IMR-90 (cell line): Measurements from ENCODE around the gene KCNAB1. TPM values are rescaled to one million over a fixed set of nuclear protein-coding genes. Genes with fewer than 3 reads are reported as not detected.

ENCODE experiments used
- ATAC-seq: fragments of 200-7000 bp; cut with Tn5 transposase; 2 replicates; pipeline ENCODE4 v1.9.1; 2020; ENCODE audit warnings: low read depth, mild to moderate bottlenecking, moderate library complexity
- BruUV-seq: library from RNA; stranded (reverse); fragments of 400-500 nt; replicated peaks from 2 replicates; lab custom pipeline; 2021; lab: Mats Ljungman, UMichigan
- CTCF ChIA-PET: fragments of 300-600 bp; formaldehyde crosslinking; extraction: SDS; loops from one replicate; lab custom pipeline; 2021; ENCODE audit warnings: antibody characterized with exemption; lab: Yijun Ruan, JAX
- POLR2A ChIA-PET: fragments of 300-600 bp; sonication (Branson Sonifier 250); formaldehyde crosslinking; loops from one replicate; lab custom pipeline; 2022; ENCODE audit warnings: antibody characterized with exemption; ENCODE audit not compliant: unreplicated experiment; lab: Charles Lee
- DNase-seq: peaks from one replicate; pipeline ENCODE4 v3.0.0; 2013
- H2AFZ ChIP-seq: replicated peaks from 2 replicates; pipeline ENCODE3; 2013; ENCODE audit warnings: low read length, mild to moderate bottlenecking; ENCODE audit not compliant: poor library complexity
- H2AK5ac ChIP-seq: 2 replicates; pipeline ENCODE4 v1.6.1; 2013; ENCODE audit warnings: low read depth, low read length, inconsistent platforms
- H2AK9ac ChIP-seq: replicated peaks from 2 replicates; pipeline ENCODE3; 2013; ENCODE audit warnings: mild to moderate bottlenecking, low read depth, low read length, moderate library complexity; ENCODE audit not compliant: poor library complexity
- H2BK120ac ChIP-seq: 2 replicates; pipeline ENCODE4 v1.6.1; 2013; ENCODE audit warnings: low read depth, low read length, inconsistent platforms
- H2BK15ac ChIP-seq: 3 replicates; pipeline ENCODE4 v1.6.1; 2013; ENCODE audit warnings: low read depth, low read length, inconsistent platforms
- H2BK20ac ChIP-seq: 2 replicates; pipeline ENCODE4 v1.6.1; 2013; ENCODE audit warnings: low read depth, mild to moderate bottlenecking, inconsistent platforms, low read length, moderate library complexity
- H2BK5ac ChIP-seq: 2 replicates; pipeline ENCODE4 v1.6.1; 2013; ENCODE audit warnings: mild to moderate bottlenecking, low read depth, low read length, inconsistent platforms; ENCODE audit not compliant: poor library complexity, severe bottlenecking
- H3K14ac ChIP-seq: replicated peaks from 2 replicates; pipeline ENCODE4 v1.6.1; 2013; ENCODE audit warnings: low read depth, low read length, inconsistent platforms
- H3K18ac ChIP-seq: 2 replicates; pipeline ENCODE4 v1.6.1; 2013; ENCODE audit warnings: low read depth, low read length, control low read depth
- H3K23ac ChIP-seq: 2 replicates; pipeline ENCODE4 v1.6.1; 2013; ENCODE audit warnings: low read depth, low read length, inconsistent platforms
- H3K27ac ChIP-seq: 2 replicates; pipeline ENCODE4 v1.5.1; 2013; ENCODE audit warnings: mild to moderate bottlenecking, control low read depth, low read length; ENCODE audit not compliant: insufficient read depth
- H3K27me3 ChIP-seq: 2 replicates; pipeline ENCODE4 v1.6.1; 2013; ENCODE audit warnings: low read length; ENCODE audit not compliant: control insufficient read depth, insufficient read depth
- H3K36me3 ChIP-seq: 2 replicates; pipeline ENCODE4 v1.6.1; 2013; ENCODE audit warnings: low read length, mixed read lengths; ENCODE audit not compliant: control insufficient read depth, insufficient read depth
- H3K4ac ChIP-seq: 2 replicates; pipeline ENCODE4 v1.6.1; 2013; ENCODE audit warnings: low read depth, low read length, inconsistent platforms
- H3K4me1 ChIP-seq: 2 replicates; pipeline ENCODE4 v1.6.1; 2013; ENCODE audit warnings: low read length, mixed read lengths; ENCODE audit not compliant: control insufficient read depth, insufficient read depth
- H3K4me2 ChIP-seq: 2 replicates; pipeline ENCODE4 v1.6.1; 2013; ENCODE audit warnings: low read depth, mild to moderate bottlenecking, control low read depth, low read length, moderate library complexity
- H3K4me3 ChIP-seq: 2 replicates; pipeline ENCODE4 v1.5.1; 2013; ENCODE audit warnings: low read depth, mild to moderate bottlenecking, control low read depth, low read length, moderate library complexity; ENCODE audit not compliant: insufficient read depth
- H3K56ac ChIP-seq: 2 replicates; pipeline ENCODE4 v1.6.1; 2013; ENCODE audit warnings: low read length, inconsistent platforms; ENCODE audit not compliant: insufficient read depth; ENCODE audit errors: extremely low read depth
- H3K79me1 ChIP-seq, 2 experiments: 2 replicates each; pipeline ENCODE4 v1.6.1; 2013; ENCODE audit warnings: low read length in 2 of 2, inconsistent platforms in 1 of 2, low read depth in 1 of 2
- H3K9ac ChIP-seq: 2 replicates; pipeline ENCODE4 v1.6.1; 2013; ENCODE audit warnings: low read depth, low read length, control low read depth
- H3K9me1 ChIP-seq: 2 replicates; pipeline ENCODE4 v1.6.1; 2013; ENCODE audit warnings: low read length, inconsistent platforms; ENCODE audit not compliant: insufficient read depth
- H3K9me3 ChIP-seq: 2 replicates; pipeline ENCODE4 v1.6.1; 2013; ENCODE audit warnings: low read length; ENCODE audit not compliant: control insufficient read depth, insufficient read depth
- H4K20me1 ChIP-seq: 2 replicates; pipeline ENCODE4 v1.6.1; 2013; ENCODE audit warnings: low read length, inconsistent platforms; ENCODE audit not compliant: insufficient read depth
- H4K5ac ChIP-seq: 2 replicates; pipeline ENCODE4 v1.6.1; 2013; ENCODE audit warnings: mild to moderate bottlenecking, low read depth, low read length, control low read depth
- H4K8ac ChIP-seq, 2 experiments: 2 replicates each; pipeline ENCODE4 v1.6.1; 2013; ENCODE audit warnings: low read depth in 2 of 2, low read length in 2 of 2, control low read depth in 1 of 2, inconsistent platforms in 1 of 2
- H4K91ac ChIP-seq: 2 replicates; pipeline ENCODE4 v1.6.1; 2013; ENCODE audit warnings: low read depth, low read length, inconsistent platforms; ENCODE audit not compliant: insufficient read depth
- BHLHE40 ChIP-seq: fragments of 150-350 bp; IDR thresholded peaks from 2 replicates; pipeline ENCODE4 v1.6.1; 2016; ENCODE audit warnings: mild to moderate bottlenecking, low read depth, low read length
- CEBPB ChIP-seq: IDR thresholded peaks from 2 replicates; pipeline ENCODE4 v1.6.1; 2012; ENCODE audit warnings: low read depth, low read length, improper control_type of control experiment
- CHD1 ChIP-seq: IDR thresholded peaks from 2 replicates; pipeline ENCODE4 v1.6.1; 2012; ENCODE audit warnings: low read depth, low read length, improper control_type of control experiment
- FOS ChIP-seq: fragments of 150-350 bp; IDR thresholded peaks from 2 replicates; pipeline ENCODE4 v1.6.1; 2016; ENCODE audit warnings: low read depth, low read length
- MAZ ChIP-seq: IDR thresholded peaks from 2 replicates; pipeline ENCODE4 v1.6.1; 2012; ENCODE audit warnings: low read depth, mild to moderate bottlenecking, low read length, improper control_type of control experiment, moderate library complexity, borderline replicate concordance
- MXI1 ChIP-seq: IDR thresholded peaks from 2 replicates; pipeline ENCODE4 v1.6.1; 2012; ENCODE audit warnings: low read depth, mild to moderate bottlenecking, low read length, moderate library complexity, borderline replicate concordance
- NFE2L2 ChIP-seq: fragments of 150-350 bp; IDR thresholded peaks from 2 replicates; pipeline ENCODE4 v1.6.1; 2016; ENCODE audit warnings: low read depth, mild to moderate bottlenecking, low read length
- POLR2A ChIP-seq: IDR thresholded peaks from 2 replicates; pipeline ENCODE4 v1.6.1; 2012; ENCODE audit warnings: mild to moderate bottlenecking, low read depth, low read length
- RAD21 ChIP-seq: IDR thresholded peaks from 2 replicates; pipeline ENCODE4 v1.6.1; 2012; ENCODE audit warnings: low read length, improper control_type of control experiment
- RCOR1 ChIP-seq: IDR thresholded peaks from 2 replicates; pipeline ENCODE4 v1.6.1; 2012; ENCODE audit warnings: mild to moderate bottlenecking, low read length, improper control_type of control experiment; ENCODE audit not compliant: insufficient replicate concordance
- RFX5 ChIP-seq: IDR thresholded peaks from 2 replicates; pipeline ENCODE4 v1.8.0; 2012; ENCODE audit warnings: low read depth, mild to moderate bottlenecking, low read length, moderate library complexity
- WGBS, 2 experiments: methylation state at CpG; one replicate each; pipeline versions ENCODE4 v1.1.5 to v1.1.7; 2013; ENCODE audit warnings: missing lambda C conversion rate in 2 of 2; ENCODE audit not compliant: insufficient read length in 1 of 2; ENCODE audit errors: extremely low coverage in 2 of 2; 5-methylcytosine and 5-hydroxymethylcytosine counted together
- dilution Hi-C: fragments of 300-500 bp; cut with HindIII; formaldehyde crosslinking; loops from one replicate; pipeline ENCODE4 v1.14.3; 2018; ENCODE audit warnings: low sequenced_read_pairs; ENCODE audit not compliant: unreplicated experiment
- in situ Hi-C: fragments of 300-500 bp; cut with MboI; formaldehyde crosslinking; loops from 3 replicates; pipeline ENCODE4 v1.14.3; 2019; ENCODE audit warnings: low sequenced_read_pairs, inconsistent platforms, mixed read lengths
- intact Hi-C: fragments of 100-400 bp; cut with micrococcal nuclease; formaldehyde crosslinking; loops from 2 replicates; pipeline ENCODE4 v1.10.0; 2022
- polyA plus RNA-seq, 3 experiments: library from polyadenylated mRNA; depleted of rRNA; stranded (reverse); fragments of >200 nt; gene quantifications; 2 replicates each; pipeline ENCODE4 v1.2.3, GENCODE V29; 2012; ENCODE audit warnings: low replicate concordance in 1 of 3
- total RNA-seq: library from RNA; depleted of rRNA; stranded (reverse); fragments of >200 nt; gene quantifications from 2 replicates; pipeline ENCODE4 v1.2.3, GENCODE V29; 2012
- TF ChIP-seq, protein P1 (sequence below): fragments of 150-350 bp; IDR thresholded peaks from 2 replicates; pipeline ENCODE4 v1.6.1; 2016; ENCODE audit warnings: low read depth, mild to moderate bottlenecking, low read length, moderate library complexity, borderline replicate concordance
- TF ChIP-seq, protein P2 (sequence below): conservative IDR thresholded peaks from 2 replicates; pipeline ENCODE4 v1.5.1; 2012; ENCODE audit warnings: mild to moderate bottlenecking, low read depth, low read length, improper control_type of control experiment

The KCNAB1 gene
- total and polyA plus RNA-seq, 2 of the 4 experiments (the other 2 are of a cell fraction) = under 0.01 to 0.07 TPM

DNA sequence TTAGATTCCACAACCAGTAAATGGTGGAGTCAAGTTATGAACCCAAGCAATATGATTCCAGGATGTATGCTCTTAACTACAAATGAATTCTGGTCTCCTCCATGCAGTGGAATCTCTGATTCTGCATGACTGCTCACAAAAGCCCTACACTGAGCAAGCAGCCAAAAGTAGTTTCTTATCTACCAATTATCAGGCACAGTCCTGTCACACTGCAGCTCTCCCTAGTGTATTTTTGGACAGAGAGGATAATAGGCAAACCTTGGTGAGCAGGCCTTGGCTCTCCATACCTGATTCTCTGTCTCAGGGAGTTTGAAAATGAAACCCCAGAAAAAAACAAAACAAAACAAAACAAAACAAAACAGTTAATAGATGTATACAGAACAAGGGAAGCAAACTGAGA, 438.0 kb downstream of the KCNAB1 start (continued):
- TF ChIP-seq, protein P1, sequence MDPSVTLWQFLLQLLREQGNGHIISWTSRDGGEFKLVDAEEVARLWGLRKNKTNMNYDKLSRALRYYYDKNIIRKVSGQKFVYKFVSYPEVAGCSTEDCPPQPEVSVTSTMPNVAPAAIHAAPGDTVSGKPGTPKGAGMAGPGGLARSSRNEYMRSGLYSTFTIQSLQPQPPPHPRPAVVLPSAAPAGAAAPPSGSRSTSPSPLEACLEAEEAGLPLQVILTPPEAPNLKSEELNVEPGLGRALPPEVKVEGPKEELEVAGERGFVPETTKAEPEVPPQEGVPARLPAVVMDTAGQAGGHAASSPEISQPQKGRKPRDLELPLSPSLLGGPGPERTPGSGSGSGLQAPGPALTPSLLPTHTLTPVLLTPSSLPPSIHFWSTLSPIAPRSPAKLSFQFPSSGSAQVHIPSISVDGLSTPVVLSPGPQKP = no peak

DNA sequence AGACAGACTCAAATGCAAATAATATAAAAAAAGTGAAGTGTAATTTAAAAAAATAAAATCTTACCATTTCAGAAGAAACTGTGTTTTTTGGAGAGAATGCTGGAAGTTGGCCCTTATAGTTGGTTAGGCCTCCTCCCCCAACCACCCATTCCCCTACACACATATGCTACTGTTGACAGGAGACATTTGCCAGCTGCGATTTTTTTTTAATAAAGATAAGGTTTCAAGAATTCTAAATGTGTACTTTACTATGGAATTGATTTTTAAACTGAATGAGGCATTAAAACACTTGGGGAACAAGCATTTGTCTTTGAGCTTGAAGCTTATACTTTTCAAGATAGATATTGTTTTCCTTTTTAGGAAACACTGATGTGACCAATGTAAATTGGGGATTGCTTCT, 438.9 kb downstream of the KCNAB1 start:
- H3K23ac ChIP-seq = no peak overlapping the region
- H3K4ac ChIP-seq = no peak overlapping the region
- 0 out of 2 replicates have a peak, but pooled peaks cover 4% of the 10 kb centered on the region for H4K20me1 ChIP-seq
- no peak overlapping the region for H2AK5ac ChIP-seq
- DNase-seq (no peak), ATAC-seq (no peak)
- ChIA-PET CTCF (interaction anchor here (0.6 kb wide), 1 partner anchor 161 kb away, joined by 3 read pairs; no protein-coding TSS in a partner anchor), POLR2A (no interaction called here)
- no peak overlapping the region for H3K9ac ChIP-seq
- no TSS peak for BruUV-seq
- no peak overlapping the region for H3K14ac ChIP-seq
- no peak overlapping the region for H2AFZ ChIP-seq
- H4K8ac ChIP-seq = no peak overlapping the region
- H4K91ac ChIP-seq = no peak overlapping the region
- H3K27me3 ChIP-seq = 0 out of 2 replicates have a peak, but pooled peaks cover 2% of the 10 kb centered on the region
- no peak overlapping the region for H2BK120ac ChIP-seq
- no peak overlapping the region for H2BK5ac ChIP-seq
- no peak overlapping the region for H4K5ac ChIP-seq
- H3K9me1 ChIP-seq = no peaks in the 10 kb centered on the region
- in situ Hi-C loops = no loop called here
- H3K18ac ChIP-seq = no peak overlapping the region
- intact Hi-C loops = no loop called here
- no CpG with 5 or more reads among the region's 1 CpG for WGBS, 2 experiments
- H3K4me2 ChIP-seq = no peak overlapping the region
- H3K9me3 ChIP-seq = no peaks in the 10 kb centered on the region
- H3K79me1 ChIP-seq = peaks cover 0 to 4% of the 10 kb centered on the region in 2 experiments; a peak in 1 of 4 replicates
- H2BK20ac ChIP-seq = no peak overlapping the region
- no peak overlapping the region for H3K4me3 ChIP-seq
- H3K4me1 ChIP-seq = no peaks in the 10 kb centered on the region
- dilution Hi-C loops = no loop called here
- H3K36me3 ChIP-seq = no peaks in the 10 kb centered on the region
- no peak overlapping the region for H3K27ac ChIP-seq
- no peak overlapping the region for H2AK9ac ChIP-seq
- no peak overlapping the region for H2BK15ac ChIP-seq
- H3K56ac ChIP-seq = no peak overlapping the region
- TF ChIP-seq CHD1 (no peak), MAZ (no peak), RFX5 (no peak), BHLHE40 (no peak), NFE2L2 (no peak), CEBPB (no peak), RCOR1 (no peak), FOS (no peak), RAD21 (no peak), POLR2A (no peak), MXI1 (no peak)
- TF ChIP-seq, protein P2, sequence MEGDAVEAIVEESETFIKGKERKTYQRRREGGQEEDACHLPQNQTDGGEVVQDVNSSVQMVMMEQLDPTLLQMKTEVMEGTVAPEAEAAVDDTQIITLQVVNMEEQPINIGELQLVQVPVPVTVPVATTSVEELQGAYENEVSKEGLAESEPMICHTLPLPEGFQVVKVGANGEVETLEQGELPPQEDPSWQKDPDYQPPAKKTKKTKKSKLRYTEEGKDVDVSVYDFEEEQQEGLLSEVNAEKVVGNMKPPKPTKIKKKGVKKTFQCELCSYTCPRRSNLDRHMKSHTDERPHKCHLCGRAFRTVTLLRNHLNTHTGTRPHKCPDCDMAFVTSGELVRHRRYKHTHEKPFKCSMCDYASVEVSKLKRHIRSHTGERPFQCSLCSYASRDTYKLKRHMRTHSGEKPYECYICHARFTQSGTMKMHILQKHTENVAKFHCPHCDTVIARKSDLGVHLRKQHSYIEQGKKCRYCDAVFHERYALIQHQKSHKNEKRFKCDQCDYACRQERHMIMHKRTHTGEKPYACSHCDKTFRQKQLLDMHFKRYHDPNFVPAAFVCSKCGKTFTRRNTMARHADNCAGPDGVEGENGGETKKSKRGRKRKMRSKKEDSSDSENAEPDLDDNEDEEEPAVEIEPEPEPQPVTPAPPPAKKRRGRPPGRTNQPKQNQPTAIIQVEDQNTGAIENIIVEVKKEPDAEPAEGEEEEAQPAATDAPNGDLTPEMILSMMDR = no peak
- TF ChIP-seq, protein P1 = no peak
